Measurements from ENCODE around the gene ADAMTSL2.

Gene ADAMTSL2

GRCh38 chr9:133509179-133510083 lies 25.1 kb upstream of the ADAMTSL2 start:
- no peak overlapping the region for H3K4me3 ChIP-seq (ENCODE audit: low read length)
- no peak for TF ChIP-seq ZNF274 (IDR thresholded peaks at IDR 0.05; ENCODE audit: low read depth, low read length)

GRCh38 chr9:133510926-133511505 lies 23.5 kb upstream of the ADAMTSL2 start:
- no peak for TF ChIP-seq ZNF274 (IDR thresholded peaks at IDR 0.05; ENCODE audit: low read depth, low read length)
- H3K4me3 ChIP-seq (ENCODE audit: low read length): no peak overlapping the region

- H3K4me3 ChIP-seq (ENCODE audit: low read length): no peak overlapping the region
- no peak for TF ChIP-seq ZNF274 (IDR thresholded peaks at IDR 0.05; ENCODE audit: low read depth, low read length)
These were observed 22.9 kb upstream of the ADAMTSL2 start for GRCh38 chr9:133511607-133512006.

GRCh38 chr9:133512253-133513213 lies 22.0 kb upstream of the ADAMTSL2 start:
- H3K4me3 ChIP-seq (ENCODE audit: low read length): no peak overlapping the region
- no peak for TF ChIP-seq ZNF274 (IDR thresholded peaks at IDR 0.05; ENCODE audit: low read depth, low read length)

GRCh38 chr9:133513214-133514100 lies 21.0 kb upstream of the ADAMTSL2 start:
- H3K4me3 ChIP-seq (ENCODE audit: low read length): no peak overlapping the region
- TF ChIP-seq ZNF274 (IDR thresholded peaks at IDR 0.05; ENCODE audit: low read depth, low read length): no peak

GRCh38 chr9:133514460-133515239 lies 19.9 kb upstream of the ADAMTSL2 start:
- no peak for TF ChIP-seq ZNF274 (IDR thresholded peaks at IDR 0.05; ENCODE audit: low read depth, low read length)
- H3K4me3 ChIP-seq (ENCODE audit: low read length): no peak overlapping the region

GRCh38 chr9:133515240-133515610 lies 19.3 kb upstream of the ADAMTSL2 start:
- TF ChIP-seq ZNF274 (IDR thresholded peaks at IDR 0.05; ENCODE audit: low read depth, low read length): no peak
- no peak overlapping the region for H3K4me3 ChIP-seq (ENCODE audit: low read length)

- no peak for TF ChIP-seq ZNF274 (IDR thresholded peaks at IDR 0.05; ENCODE audit: low read depth, low read length)
- no peak overlapping the region for H3K4me3 ChIP-seq (ENCODE audit: low read length)
These were observed 18.8 kb upstream of the ADAMTSL2 start for GRCh38 chr9:133515615-133516255.

GRCh38 chr9:133516256-133516960 lies 18.1 kb upstream of the ADAMTSL2 start:
- TF ChIP-seq ZNF274 (IDR thresholded peaks at IDR 0.05; ENCODE audit: low read depth, low read length): no peak
- H3K4me3 ChIP-seq (ENCODE audit: low read length): no peak overlapping the region

- no peak for TF ChIP-seq ZNF274 (IDR thresholded peaks at IDR 0.05; ENCODE audit: low read depth, low read length)
- H3K4me3 ChIP-seq (ENCODE audit: low read length): no peak overlapping the region
These were observed 17.5 kb upstream of the ADAMTSL2 start for GRCh38 chr9:133516961-133517350.

GRCh38 chr9:133517711-133518110 lies 16.8 kb upstream of the ADAMTSL2 start:
- no peak overlapping the region for H3K4me3 ChIP-seq (ENCODE audit: low read length)
- no peak for TF ChIP-seq ZNF274 (IDR thresholded peaks at IDR 0.05; ENCODE audit: low read depth, low read length)

- no peak for TF ChIP-seq ZNF274 (IDR thresholded peaks at IDR 0.05; ENCODE audit: low read depth, low read length)
- no peak overlapping the region for H3K4me3 ChIP-seq (ENCODE audit: low read length)
These were observed 16.3 kb upstream of the ADAMTSL2 start for GRCh38 chr9:133518200-133518599.
